ENCODE data around the gene KLK10.

GRCh38 chr19:50992666-50993035, 26.9 kb downstream of the KLK10 start:
- TF ChIP-seq POLR2A (IDR thresholded peaks at IDR 0.05; ENCODE audit: low read depth, low read length) = no peak
- no peak for TF ChIP-seq CTCF (IDR thresholded peaks at IDR 0.05; ENCODE audit: extremely low read depth in 1 of 2, insufficient read depth in 1 of 2, low read depth in 1 of 2, low read length in 2 of 2)
- no peak for TF ChIP-seq POLR2AphosphoS5 (IDR thresholded peaks at IDR 0.05; ENCODE audit: insufficient read depth, low read depth, low read length)
- TF ChIP-seq EZH2 (IDR thresholded peaks at IDR 0.05; ENCODE audit: borderline replicate concordance, low read depth, low read length, severe bottlenecking) = no peak

All from endothelial cell of umbilical vein (primary cell).